Measurements from ENCODE around the gene FCER1G.

The FCER1G gene

DNA sequence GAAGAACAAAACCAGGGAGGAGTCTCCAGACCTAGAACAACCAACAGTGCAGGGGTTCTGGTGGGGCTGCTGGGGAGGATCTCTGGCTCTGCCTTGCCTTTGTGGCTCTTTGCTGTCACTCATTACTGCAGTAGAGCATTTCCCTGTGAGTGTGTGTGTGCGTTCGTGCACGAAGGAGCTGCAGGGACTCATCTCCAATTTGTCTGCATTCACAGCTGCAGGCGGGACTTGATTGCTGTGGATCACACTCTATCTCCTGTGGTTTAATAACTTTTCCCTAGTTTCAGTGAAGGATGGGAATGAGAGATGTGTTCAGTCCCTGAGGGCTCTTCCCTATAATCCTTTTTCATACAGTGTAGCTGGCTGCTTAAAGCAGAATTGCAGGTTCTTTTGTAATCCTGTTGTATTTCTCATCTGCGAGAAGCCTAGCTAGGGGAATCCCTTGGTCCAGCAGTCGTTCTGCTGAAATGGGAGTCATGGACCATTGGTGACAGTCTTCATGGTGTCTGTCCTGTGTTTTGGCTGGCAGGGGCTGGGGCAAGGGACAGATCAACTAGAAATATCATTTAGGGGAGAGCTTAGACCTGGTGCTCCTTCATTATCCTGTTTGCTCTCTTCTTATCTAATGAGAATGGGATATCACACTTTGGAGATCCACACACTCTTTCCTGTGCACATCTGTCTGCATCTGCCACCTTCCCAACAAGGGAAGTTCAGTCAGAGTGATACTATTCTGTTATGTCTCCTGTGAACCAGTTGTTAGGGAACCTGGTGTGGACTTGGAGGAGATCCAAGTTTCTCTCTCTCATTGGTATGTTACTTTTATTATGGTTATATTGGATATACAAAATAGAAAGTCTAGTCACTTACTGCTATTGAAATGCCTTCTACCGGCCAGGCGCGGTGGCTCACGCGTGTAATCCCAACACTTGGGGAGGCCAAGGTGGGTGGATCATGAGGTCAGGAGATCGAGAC, 46.5 kb downstream of the FCER1G start:
- H3K4me3 ChIP-seq = peak overlapping the region; percentile 43; the same call in 1 of the 2 replicates
- H3K9ac ChIP-seq = peak overlapping the region; percentile 51
- peak overlapping the region; percentile 92 for H3K4me2 ChIP-seq

GRCh38 chr1:161265305-161265704, 50.2 kb downstream of the FCER1G start:
- Histone ChIP-seq H3K9me3 (no peaks in the 10 kb centered on the region), H3K27me3 (no peaks in the 10 kb centered on the region; the same call in 1 of the 2 replicates), H4K20me1 (no peaks in the 10 kb centered on the region), H3K27ac (no peak overlapping the region), H3K4me1 (peaks cover 44% of the 10 kb centered on the region), H3K4me3 (no peak overlapping the region), H3K9ac (no peak overlapping the region), H3K4me2 (no peak overlapping the region), H3K36me3 (no peaks in the 10 kb centered on the region)
- TF ChIP-seq Cebpa-rat (IDR thresholded peaks at IDR 0.05) = no peak

More for the DNA sequence above, 46.5 kb downstream of the FCER1G start:
- no peak for TF ChIP-seq Cebpa-rat (IDR thresholded peaks at IDR 0.05)
- H3K27ac ChIP-seq = no peak overlapping the region
- no peaks in the 10 kb centered on the region for H3K36me3 ChIP-seq
- H3K4me1 ChIP-seq = peaks cover 41% of the 10 kb centered on the region
- no peaks in the 10 kb centered on the region for H4K20me1 ChIP-seq
- no peaks in the 10 kb centered on the region; the same call in 1 of the 2 replicates for H3K27me3 ChIP-seq
- peaks cover 25% of the 10 kb centered on the region for H3K9me3 ChIP-seq

- H3K36me3 ChIP-seq = no peaks in the 10 kb centered on the region
- H4K20me1 ChIP-seq = no peaks in the 10 kb centered on the region
- peaks cover 35% of the 10 kb centered on the region for H3K4me1 ChIP-seq
- no peak overlapping the region for H3K4me2 ChIP-seq
- no peak overlapping the region for H3K27ac ChIP-seq
- no peak overlapping the region for H3K4me3 ChIP-seq
- no peaks in the 10 kb centered on the region for H3K9me3 ChIP-seq
- no peaks in the 10 kb centered on the region; the same call in 1 of the 2 replicates for H3K27me3 ChIP-seq
- no peak for TF ChIP-seq Cebpa-rat (IDR thresholded peaks at IDR 0.05)
- H3K9ac ChIP-seq = no peak overlapping the region
Observed at GRCh38 chr1:161266202-161266601, 51.1 kb downstream of the FCER1G start.

GRCh38 chr1:161266836-161267235, 51.7 kb downstream of the FCER1G start:
- Histone ChIP-seq H3K4me3 (no peak overlapping the region), H3K36me3 (no peaks in the 10 kb centered on the region), H3K27ac (no peak overlapping the region), H3K4me1 (peaks cover 29% of the 10 kb centered on the region), H4K20me1 (no peaks in the 10 kb centered on the region), H3K9me3 (no peaks in the 10 kb centered on the region), H3K27me3 (no peaks in the 10 kb centered on the region; the same call in 1 of the 2 replicates), H3K9ac (no peak overlapping the region), H3K4me2 (peak overlapping the region; percentile 52)
- TF ChIP-seq Cebpa-rat (IDR thresholded peaks at IDR 0.05) = no peak

DNA sequence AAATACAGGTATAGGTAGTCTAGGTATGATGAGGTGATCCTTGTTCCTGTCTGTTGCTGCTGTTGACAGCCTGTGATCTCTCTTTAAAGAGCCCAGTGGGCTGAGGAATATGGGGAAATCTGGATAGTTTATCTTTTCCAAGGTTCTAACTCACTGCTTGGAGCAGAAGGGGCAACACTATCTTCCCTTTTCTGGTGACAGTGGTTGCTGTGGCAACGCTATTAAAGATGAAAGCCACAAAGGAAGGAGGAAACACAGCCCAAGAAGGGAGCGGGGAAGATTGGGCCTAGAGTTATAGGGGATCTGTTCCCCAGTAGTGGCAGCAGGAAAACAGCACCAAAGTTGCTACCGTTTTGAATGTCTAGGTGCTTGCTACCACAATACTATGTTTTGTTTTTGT, 52.2 kb downstream of the FCER1G start:
- H3K36me3 ChIP-seq = no peaks in the 10 kb centered on the region
- H4K20me1 ChIP-seq = no peaks in the 10 kb centered on the region
- H3K9ac ChIP-seq = no peak overlapping the region
- H3K27me3 ChIP-seq = no peaks in the 10 kb centered on the region; the same call in 1 of the 2 replicates
- no peak overlapping the region for H3K27ac ChIP-seq
- H3K4me2 ChIP-seq = peak overlapping the region; percentile 52
- no peaks in the 10 kb centered on the region for H3K9me3 ChIP-seq
- H3K4me1 ChIP-seq = peaks cover 24% of the 10 kb centered on the region
- TF ChIP-seq Cebpa-rat (IDR thresholded peaks at IDR 0.05) = no peak
- no peak overlapping the region for H3K4me3 ChIP-seq
